ENCODE results near the gene PIGB. TPM values are rescaled to one million over a fixed set of nuclear protein-coding genes. Genes with fewer than 3 reads are reported as not detected.

The PIGB gene
- total and polyA plus RNA-seq, 3 experiments from 2014 or later, result 17.4 to 22.4 (median 17.9) TPM

- no peaks in the 10 kb centered on the region for H3K27me3 Mint-ChIP-seq
- H3K27ac Mint-ChIP-seq, result peak overlapping the region in 2 of 8 donors; percentile 32 to 47
- H3K4me3 Mint-ChIP-seq, result no peak overlapping the region
- ChIA-PET CTCF (no interaction called here), POLR2A (no interaction called here)
- Histone ChIP-seq H3K4me1 (ENCODE audit: insufficient read depth, low read length) (no peaks in the 10 kb centered on the region), H3K36me3 (ENCODE audit: insufficient read depth, low read length) (peaks cover 5% of the 10 kb centered on the region), H3K27ac (ENCODE audit: low read depth, low read length) (no peak overlapping the region), H3K9me3 (ENCODE audit: low read length) (no peaks in the 10 kb centered on the region), H3K4me3 (ENCODE audit: low read length) (no peak overlapping the region), H3K27me3 (ENCODE audit: insufficient read depth, low read length, poor library complexity, severe bottlenecking) (no peaks in the 10 kb centered on the region)
- peaks cover 0 to 72% (median 14%) of the 10 kb centered on the region in 3 donors for H3K36me3 Mint-ChIP-seq
- no peak for DNase-seq
- no peaks in the 10 kb centered on the region for H3K4me1 Mint-ChIP-seq
- H3K9me3 Mint-ChIP-seq, result no peaks in the 10 kb centered on the region
These were observed 18.1 kb downstream of the PIGB start for GRCh38 chr15:55337160-55337559.

DNA sequence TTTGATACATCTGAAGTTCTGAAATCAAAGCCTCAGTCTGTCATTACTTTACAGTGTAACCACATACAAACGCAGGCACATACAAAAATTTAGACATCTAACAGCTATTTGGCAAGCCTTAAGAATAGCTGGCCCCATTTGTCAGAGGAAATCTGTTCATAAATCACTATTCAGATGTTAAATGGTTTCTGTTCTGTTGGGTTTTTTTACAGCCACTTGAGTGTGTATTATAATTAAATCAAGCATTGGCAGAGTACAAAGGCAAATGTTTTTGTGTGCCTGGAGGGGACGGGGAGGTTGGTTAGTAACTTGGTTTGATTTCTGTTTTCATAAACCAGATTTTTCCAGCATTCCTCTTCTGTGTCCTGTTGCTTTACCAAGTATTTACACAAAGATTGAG, 24.1 kb downstream of the PIGB start:
- Histone ChIP-seq H3K9me3 (ENCODE audit: low read length) (no peaks in the 10 kb centered on the region), H3K4me1 (ENCODE audit: insufficient read depth, low read length) (no peaks in the 10 kb centered on the region), H3K27ac (ENCODE audit: low read depth, low read length) (no peak overlapping the region), H3K27me3 (ENCODE audit: insufficient read depth, low read length, poor library complexity, severe bottlenecking) (no peaks in the 10 kb centered on the region), H3K4me3 (ENCODE audit: low read length) (no peak overlapping the region), H3K36me3 (ENCODE audit: insufficient read depth, low read length) (peaks cover 11% of the 10 kb centered on the region)
- Mint-ChIP-seq H3K27ac (peak overlapping the region in 1 of 8 donors; percentile 29), H3K9me3 (no peaks in the 10 kb centered on the region), H3K36me3 (peaks cover 8 to 69% (median 26%) of the 10 kb centered on the region in 3 donors), H3K4me3 (no peak overlapping the region), H3K27me3 (no peaks in the 10 kb centered on the region), H3K4me1 (peaks cover 0 to under 1% (median 0%) of the 10 kb centered on the region in 3 donors)
- no peak for DNase-seq
- POLR2A ChIA-PET, result no interaction called here
- CTCF ChIA-PET, result no interaction called here

DNA sequence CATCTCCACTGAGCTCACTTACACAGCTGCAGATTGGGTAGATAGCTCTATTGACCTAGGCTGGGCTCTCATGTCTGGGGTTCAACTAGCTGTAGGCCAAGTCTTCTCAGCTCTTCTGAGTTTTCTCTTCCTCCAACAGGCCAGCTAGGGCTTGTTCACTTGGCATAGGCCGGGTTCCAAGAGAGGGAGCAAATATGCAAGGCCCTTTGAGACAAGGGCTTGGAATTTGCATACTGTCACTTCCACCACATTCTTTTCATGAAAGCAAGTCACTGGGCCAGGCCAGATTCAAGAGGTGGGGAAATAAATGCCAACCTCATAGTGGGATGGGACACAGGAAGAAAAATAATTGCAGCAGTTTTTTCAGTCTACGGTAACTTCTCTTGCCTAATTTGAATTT, 25.2 kb downstream of the PIGB start:
- no peaks in the 10 kb centered on the region for H3K9me3 Mint-ChIP-seq
- H3K4me1 ChIP-seq (ENCODE audit: insufficient read depth, low read length), result no peaks in the 10 kb centered on the region
- H3K4me3 ChIP-seq (ENCODE audit: low read length), result no peak overlapping the region
- no peak overlapping the region for H3K27ac ChIP-seq (ENCODE audit: low read depth, low read length)
- H3K36me3 ChIP-seq (ENCODE audit: insufficient read depth, low read length), result peaks cover 15% of the 10 kb centered on the region
- no peaks in the 10 kb centered on the region for H3K27me3 Mint-ChIP-seq
- H3K9me3 ChIP-seq (ENCODE audit: low read length), result no peaks in the 10 kb centered on the region
- H3K4me1 Mint-ChIP-seq, result peaks cover 0 to 5% (median 0%) of the 10 kb centered on the region in 3 donors
- no peak overlapping the region for H3K4me3 Mint-ChIP-seq
- H3K27ac Mint-ChIP-seq, result peak overlapping the region; percentile 2 to 77 (median 48)
- DNase-seq, result no peak
- ChIA-PET CTCF (interaction anchor here (1.3 kb wide), 1 partner anchor 95 kb away, joined by 4 read pairs; no protein-coding TSS in a partner anchor), POLR2A (no interaction called here)
- no peaks in the 10 kb centered on the region for H3K27me3 ChIP-seq (ENCODE audit: insufficient read depth, low read length, poor library complexity, severe bottlenecking)
- peaks cover 8 to 66% (median 30%) of the 10 kb centered on the region in 3 donors for H3K36me3 Mint-ChIP-seq

GRCh38 chr15:55348281-55348778, 29.3 kb downstream of the PIGB start:
- H3K27me3 ChIP-seq (ENCODE audit: insufficient read depth, low read length, poor library complexity, severe bottlenecking), result no peaks in the 10 kb centered on the region
- Mint-ChIP-seq H3K27ac (peak overlapping the region in 2 of 8 donors; percentile 49 to 50), H3K4me1 (peaks cover 0 to 5% (median 0%) of the 10 kb centered on the region in 3 donors), H3K4me3 (no peak overlapping the region), H3K9me3 (no peaks in the 10 kb centered on the region), H3K36me3 (peaks cover 14 to 61% (median 26%) of the 10 kb centered on the region in 3 donors), H3K27me3 (no peaks in the 10 kb centered on the region)
- ChIA-PET POLR2A (no interaction called here), CTCF (no interaction called here)
- no peak overlapping the region for H3K4me3 ChIP-seq (ENCODE audit: low read length)
- H3K36me3 ChIP-seq (ENCODE audit: insufficient read depth, low read length), result peaks cover 15% of the 10 kb centered on the region
- no peak for DNase-seq
- H3K4me1 ChIP-seq (ENCODE audit: insufficient read depth, low read length), result no peaks in the 10 kb centered on the region
- H3K27ac ChIP-seq (ENCODE audit: low read depth, low read length), result no peak overlapping the region
- no peaks in the 10 kb centered on the region for H3K9me3 ChIP-seq (ENCODE audit: low read length)

DNA sequence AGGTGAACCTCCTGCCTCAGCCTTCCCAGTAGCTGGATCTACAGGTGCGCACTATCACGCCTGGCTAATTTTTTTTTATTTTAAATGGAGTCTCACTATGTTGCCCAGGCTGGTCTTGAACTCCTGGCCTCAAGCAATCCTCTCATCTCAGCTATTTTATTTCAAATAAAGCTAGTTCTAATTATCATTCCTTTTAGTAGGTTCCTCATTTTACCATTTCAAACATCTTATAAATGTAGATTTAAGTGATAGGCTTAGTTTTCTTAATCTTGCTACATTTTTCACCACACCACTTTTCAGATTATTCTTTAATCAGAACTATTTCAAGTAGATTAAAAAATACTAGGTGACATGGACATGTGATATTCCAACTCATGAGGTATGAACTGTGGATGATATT, 30.3 kb downstream of the PIGB start:
- ChIA-PET POLR2A (no interaction called here), CTCF (no interaction called here)
- Mint-ChIP-seq H3K27ac (peak overlapping the region in 2 of 8 donors; percentile 35 to 61), H3K36me3 (peaks cover 14 to 53% (median 19%) of the 10 kb centered on the region in 3 donors), H3K27me3 (no peaks in the 10 kb centered on the region), H3K4me3 (no peak overlapping the region), H3K9me3 (no peaks in the 10 kb centered on the region), H3K4me1 (peaks cover 0 to 5% (median 0%) of the 10 kb centered on the region in 3 donors)
- no peak overlapping the region for H3K27ac ChIP-seq (ENCODE audit: low read depth, low read length)
- H3K27me3 ChIP-seq (ENCODE audit: insufficient read depth, low read length, poor library complexity, severe bottlenecking), result no peaks in the 10 kb centered on the region
- H3K4me1 ChIP-seq (ENCODE audit: insufficient read depth, low read length), result no peaks in the 10 kb centered on the region
- H3K9me3 ChIP-seq (ENCODE audit: low read length), result no peaks in the 10 kb centered on the region
- no peak for DNase-seq
- H3K4me3 ChIP-seq (ENCODE audit: low read length), result no peak overlapping the region
- H3K36me3 ChIP-seq (ENCODE audit: insufficient read depth, low read length), result peaks cover 12% of the 10 kb centered on the region

GRCh38 chr15:55353025-55353424, 34.0 kb downstream of the PIGB start:
- POLR2A ChIA-PET, result no interaction called here
- Histone ChIP-seq H3K4me1 (ENCODE audit: insufficient read depth, low read length) (no peaks in the 10 kb centered on the region), H3K36me3 (ENCODE audit: insufficient read depth, low read length) (peaks cover 10% of the 10 kb centered on the region), H3K27me3 (ENCODE audit: insufficient read depth, low read length, poor library complexity, severe bottlenecking) (no peaks in the 10 kb centered on the region), H3K4me3 (ENCODE audit: low read length) (no peak overlapping the region), H3K9me3 (ENCODE audit: low read length) (no peaks in the 10 kb centered on the region), H3K27ac (ENCODE audit: low read depth, low read length) (no peak overlapping the region)
- no peak overlapping the region for H3K4me3 Mint-ChIP-seq
- H3K27me3 Mint-ChIP-seq, result no peaks in the 10 kb centered on the region
- no peak for DNase-seq
- no peak overlapping the region for H3K27ac Mint-ChIP-seq
- H3K9me3 Mint-ChIP-seq, result no peaks in the 10 kb centered on the region
- peaks cover 0 to 5% (median 0%) of the 10 kb centered on the region in 3 donors for H3K4me1 Mint-ChIP-seq
- CTCF ChIA-PET, result no interaction called here
- H3K36me3 Mint-ChIP-seq, result peaks cover 5 to 59% (median 21%) of the 10 kb centered on the region in 3 donors

- Histone ChIP-seq H3K4me3 (ENCODE audit: low read length) (no peak overlapping the region), H3K27ac (ENCODE audit: low read depth, low read length) (no peak overlapping the region), H3K36me3 (ENCODE audit: insufficient read depth, low read length) (peaks cover 11% of the 10 kb centered on the region), H3K4me1 (ENCODE audit: insufficient read depth, low read length) (no peaks in the 10 kb centered on the region), H3K9me3 (ENCODE audit: low read length) (no peaks in the 10 kb centered on the region), H3K27me3 (ENCODE audit: insufficient read depth, low read length, poor library complexity, severe bottlenecking) (no peaks in the 10 kb centered on the region)
- H3K27me3 Mint-ChIP-seq, result no peaks in the 10 kb centered on the region
- ChIA-PET CTCF (no interaction called here), POLR2A (no interaction called here)
- no peak overlapping the region for H3K4me3 Mint-ChIP-seq
- H3K9me3 Mint-ChIP-seq, result no peaks in the 10 kb centered on the region
- no peaks in the 10 kb centered on the region for H3K4me1 Mint-ChIP-seq
- peaks cover 0 to 61% (median 29%) of the 10 kb centered on the region in 3 donors for H3K36me3 Mint-ChIP-seq
- peak overlapping the region in 2 of 8 donors; percentile 74 to 91 for H3K27ac Mint-ChIP-seq
- DNase-seq, result no peak
These were observed 38.1 kb downstream of the PIGB start for GRCh38 chr15:55356985-55357585.

GRCh38 chr15:55357774-55358173, 38.8 kb downstream of the PIGB start:
- Mint-ChIP-seq H3K36me3 (peaks cover 0 to 63% (median 29%) of the 10 kb centered on the region in 3 donors), H3K9me3 (no peaks in the 10 kb centered on the region), H3K27me3 (no peaks in the 10 kb centered on the region), H3K4me3 (no peak overlapping the region), H3K4me1 (no peaks in the 10 kb centered on the region), H3K27ac (no peak overlapping the region)
- no peaks in the 10 kb centered on the region for H3K9me3 ChIP-seq (ENCODE audit: low read length)
- H3K27me3 ChIP-seq (ENCODE audit: insufficient read depth, low read length, poor library complexity, severe bottlenecking), result no peaks in the 10 kb centered on the region
- no peak overlapping the region for H3K4me3 ChIP-seq (ENCODE audit: low read length)
- peaks cover 11% of the 10 kb centered on the region for H3K36me3 ChIP-seq (ENCODE audit: insufficient read depth, low read length)
- no peaks in the 10 kb centered on the region for H3K4me1 ChIP-seq (ENCODE audit: insufficient read depth, low read length)
- ChIA-PET POLR2A (no interaction called here), CTCF (no interaction called here)
- DNase-seq, result no peak
- H3K27ac ChIP-seq (ENCODE audit: low read depth, low read length), result no peak overlapping the region

Measured in CD8-positive, alpha-beta memory T cell (primary cell).